Measurements from ENCODE around the gene RSPO4. TPM values are rescaled to one million over a fixed set of nuclear protein-coding genes. Genes with fewer than 3 reads are reported as not detected.

Gene RSPO4
- total RNA-seq, 2 donors from 2014 or later = not detected

GRCh38 chr20:939606-940005 lies 62.5 kb downstream of the RSPO4 start:
- no peaks in the 10 kb centered on the region for H3K9me3 ChIP-seq (ENCODE audit: control insufficient read depth, low read length, poor library complexity, severe bottlenecking)
- peaks cover 3% of the 10 kb centered on the region for H3K36me3 Mint-ChIP-seq (ENCODE audit: low read depth)
- peaks cover 7% of the 10 kb centered on the region for H3K27me3 Mint-ChIP-seq
- DNase-seq (no peak), ATAC-seq (no peak)
- no peak overlapping the region for H3K4me3 Mint-ChIP-seq
- no peaks in the 10 kb centered on the region for H3K4me1 Mint-ChIP-seq
- H3K27ac Mint-ChIP-seq = no peak overlapping the region

- Mint-ChIP-seq H3K4me1 (no peaks in the 10 kb centered on the region), H3K27me3 (peaks cover 6% of the 10 kb centered on the region), H3K36me3 (ENCODE audit: low read depth) (no peaks in the 10 kb centered on the region), H3K27ac (no peak overlapping the region), H3K4me3 (no peak overlapping the region)
- DNase-seq (no peak), ATAC-seq (no peak)
- H3K9me3 ChIP-seq (ENCODE audit: control insufficient read depth, low read length, poor library complexity, severe bottlenecking) = no peaks in the 10 kb centered on the region
Measured at GRCh38 chr20:934186-934840, 67.8 kb downstream of the RSPO4 start.

- Mint-ChIP-seq H3K27ac (no peak overlapping the region), H3K4me1 (no peaks in the 10 kb centered on the region), H3K4me3 (no peak overlapping the region), H3K27me3 (peaks cover 17% of the 10 kb centered on the region), H3K36me3 (ENCODE audit: low read depth) (no peaks in the 10 kb centered on the region)
- DNase-seq (no peak), ATAC-seq (no peak)
- no peaks in the 10 kb centered on the region for H3K9me3 ChIP-seq (ENCODE audit: control insufficient read depth, low read length, poor library complexity, severe bottlenecking)
Measured at GRCh38 chr20:933029-933428, 69.1 kb downstream of the RSPO4 start.

GRCh38 chr20:931401-931800 lies 70.7 kb downstream of the RSPO4 start:
- DNase-seq (no peak), ATAC-seq (no peak)
- no peak overlapping the region for H3K27ac Mint-ChIP-seq
- H3K9me3 ChIP-seq (ENCODE audit: control insufficient read depth, low read length, poor library complexity, severe bottlenecking) = no peaks in the 10 kb centered on the region
- H3K36me3 Mint-ChIP-seq (ENCODE audit: low read depth) = no peaks in the 10 kb centered on the region
- peaks cover 33% of the 10 kb centered on the region for H3K27me3 Mint-ChIP-seq
- H3K4me3 Mint-ChIP-seq = no peak overlapping the region
- no peaks in the 10 kb centered on the region for H3K4me1 Mint-ChIP-seq

- DNase-seq = no peak
- no peak overlapping the region for H3K4me3 Mint-ChIP-seq
- ATAC-seq = no peak
- no peaks in the 10 kb centered on the region for H3K9me3 ChIP-seq (ENCODE audit: control insufficient read depth, low read length, poor library complexity, severe bottlenecking)
- no peak overlapping the region for H3K27ac Mint-ChIP-seq
- no peaks in the 10 kb centered on the region for H3K4me1 Mint-ChIP-seq
- H3K27me3 Mint-ChIP-seq = peaks cover 50% of the 10 kb centered on the region
- H3K36me3 Mint-ChIP-seq (ENCODE audit: low read depth) = no peaks in the 10 kb centered on the region
Measured at GRCh38 chr20:926670-927069, 75.4 kb downstream of the RSPO4 start.

- ATAC-seq = no peak
- no peak overlapping the region for H3K27ac Mint-ChIP-seq
- no peaks in the 10 kb centered on the region for H3K36me3 Mint-ChIP-seq (ENCODE audit: low read depth)
- H3K4me1 Mint-ChIP-seq = no peaks in the 10 kb centered on the region
- no peaks in the 10 kb centered on the region for H3K9me3 ChIP-seq (ENCODE audit: control insufficient read depth, low read length, poor library complexity, severe bottlenecking)
- H3K4me3 Mint-ChIP-seq = no peak overlapping the region
- peaks cover 51% of the 10 kb centered on the region for H3K27me3 Mint-ChIP-seq
- DNase-seq = no peak
Measured at GRCh38 chr20:925516-925915, 76.6 kb downstream of the RSPO4 start.

GRCh38 chr20:924639-925038 lies 77.5 kb downstream of the RSPO4 start:
- no peaks in the 10 kb centered on the region for H3K9me3 ChIP-seq (ENCODE audit: control insufficient read depth, low read length, poor library complexity, severe bottlenecking)
- Mint-ChIP-seq H3K36me3 (ENCODE audit: low read depth) (no peaks in the 10 kb centered on the region), H3K27me3 (peaks cover 58% of the 10 kb centered on the region), H3K27ac (no peak overlapping the region), H3K4me3 (no peak overlapping the region), H3K4me1 (no peaks in the 10 kb centered on the region)
- DNase-seq = no peak
- no peak for ATAC-seq

- Mint-ChIP-seq H3K27ac (no peak overlapping the region), H3K27me3 (peaks cover 53% of the 10 kb centered on the region), H3K4me3 (no peak overlapping the region), H3K36me3 (ENCODE audit: low read depth) (no peaks in the 10 kb centered on the region), H3K4me1 (no peaks in the 10 kb centered on the region)
- no peaks in the 10 kb centered on the region for H3K9me3 ChIP-seq (ENCODE audit: control insufficient read depth, low read length, poor library complexity, severe bottlenecking)
- DNase-seq (no peak), ATAC-seq (no peak)
Measured at GRCh38 chr20:922781-923180, 79.3 kb downstream of the RSPO4 start.

GRCh38 chr20:921068-921467 lies 81.0 kb downstream of the RSPO4 start:
- H3K4me1 Mint-ChIP-seq = no peaks in the 10 kb centered on the region
- H3K36me3 Mint-ChIP-seq (ENCODE audit: low read depth) = no peaks in the 10 kb centered on the region
- no peak overlapping the region for H3K4me3 Mint-ChIP-seq
- ATAC-seq = no peak
- no peak for DNase-seq
- H3K9me3 ChIP-seq (ENCODE audit: control insufficient read depth, low read length, poor library complexity, severe bottlenecking) = no peaks in the 10 kb centered on the region
- H3K27me3 Mint-ChIP-seq = peaks cover 42% of the 10 kb centered on the region
- no peak overlapping the region for H3K27ac Mint-ChIP-seq

GRCh38 chr20:920311-920710 lies 81.8 kb downstream of the RSPO4 start:
- Mint-ChIP-seq H3K27ac (no peak overlapping the region), H3K36me3 (ENCODE audit: low read depth) (no peaks in the 10 kb centered on the region), H3K4me3 (no peak overlapping the region), H3K4me1 (peaks cover 2% of the 10 kb centered on the region), H3K27me3 (peaks cover 42% of the 10 kb centered on the region)
- ATAC-seq = no peak
- no peaks in the 10 kb centered on the region for H3K9me3 ChIP-seq (ENCODE audit: control insufficient read depth, low read length, poor library complexity, severe bottlenecking)
- no peak for DNase-seq

GRCh38 chr20:919491-919916 lies 82.6 kb downstream of the RSPO4 start:
- DNase-seq (no peak), ATAC-seq (no peak)
- no peak overlapping the region for H3K4me3 Mint-ChIP-seq
- no peaks in the 10 kb centered on the region for H3K36me3 Mint-ChIP-seq (ENCODE audit: low read depth)
- peaks cover 2% of the 10 kb centered on the region for H3K4me1 Mint-ChIP-seq
- no peaks in the 10 kb centered on the region for H3K9me3 ChIP-seq (ENCODE audit: control insufficient read depth, low read length, poor library complexity, severe bottlenecking)
- peaks cover 43% of the 10 kb centered on the region for H3K27me3 Mint-ChIP-seq
- no peak overlapping the region for H3K27ac Mint-ChIP-seq

GRCh38 chr20:917416-917815 lies 84.7 kb downstream of the RSPO4 start:
- Mint-ChIP-seq H3K36me3 (ENCODE audit: low read depth) (no peaks in the 10 kb centered on the region), H3K27me3 (peaks cover 56% of the 10 kb centered on the region)
- no peak for ATAC-seq

GRCh38 chr20:916825-917224 lies 85.3 kb downstream of the RSPO4 start:
- no peak overlapping the region for H3K4me3 Mint-ChIP-seq
- H3K9me3 ChIP-seq (ENCODE audit: control insufficient read depth, low read length, poor library complexity, severe bottlenecking) = no peaks in the 10 kb centered on the region
- peaks cover 59% of the 10 kb centered on the region for H3K27me3 Mint-ChIP-seq
- no peaks in the 10 kb centered on the region for H3K36me3 Mint-ChIP-seq (ENCODE audit: low read depth)
- no peak for ATAC-seq
- peaks cover 8% of the 10 kb centered on the region for H3K4me1 Mint-ChIP-seq
- peak overlapping the region; percentile 19 for H3K27ac Mint-ChIP-seq
- no peak for DNase-seq

More at GRCh38 chr20:917416-917815, 84.7 kb downstream of the RSPO4 start:
- H3K9me3 ChIP-seq (ENCODE audit: control insufficient read depth, low read length, poor library complexity, severe bottlenecking) = no peaks in the 10 kb centered on the region
- Mint-ChIP-seq H3K4me1 (peaks cover 8% of the 10 kb centered on the region), H3K27ac (no peak overlapping the region), H3K4me3 (no peak overlapping the region)
- no peak for DNase-seq

- DNase-seq (no peak), ATAC-seq (no peak)
- H3K27me3 Mint-ChIP-seq = peaks cover 64% of the 10 kb centered on the region
- H3K36me3 Mint-ChIP-seq (ENCODE audit: low read depth) = no peaks in the 10 kb centered on the region
- H3K27ac Mint-ChIP-seq = peak within 1 kb of the TSS; percentile 19
- H3K4me3 Mint-ChIP-seq = no peak within 1 kb of the TSS
- peaks cover 10% of the 10 kb centered on the region for H3K4me1 Mint-ChIP-seq
- no peaks in the 10 kb centered on the region for H3K9me3 ChIP-seq (ENCODE audit: control insufficient read depth, low read length, poor library complexity, severe bottlenecking)
Measured at GRCh38 chr20:916125-916799, 85.8 kb downstream of the RSPO4 start, which contains the start of gene ANGPT4. TSS of gene ANGPT4 (minus strand) at chr20:916334. CDS start at chr20:916214, 120 bp downstream.
